IMR-90 (cell line): ENCODE results near the gene NAA15. TPM values are rescaled to one million over a fixed set of nuclear protein-coding genes. Genes with fewer than 3 reads are reported as not detected.

ENCODE experiments used
- ATAC-seq: fragments of 200-7000 bp; cut with Tn5 transposase; 2 replicates; pipeline ENCODE4 v1.9.1; 2020; ENCODE audit warnings: low read depth, mild to moderate bottlenecking, moderate library complexity
- BruUV-seq: library from RNA; stranded (reverse); fragments of 400-500 nt; replicated peaks from 2 replicates; lab custom pipeline; 2021; lab: Mats Ljungman, UMichigan
- CTCF ChIA-PET: fragments of 300-600 bp; formaldehyde crosslinking; extraction: SDS; loops from one replicate; lab custom pipeline; 2021; ENCODE audit warnings: antibody characterized with exemption; lab: Yijun Ruan, JAX
- POLR2A ChIA-PET: fragments of 300-600 bp; sonication (Branson Sonifier 250); formaldehyde crosslinking; loops from one replicate; lab custom pipeline; 2022; ENCODE audit warnings: antibody characterized with exemption; ENCODE audit not compliant: unreplicated experiment; lab: Charles Lee
- DNase-seq: peaks from one replicate; pipeline ENCODE4 v3.0.0; 2013
- H2AFZ ChIP-seq: replicated peaks from 2 replicates; pipeline ENCODE3; 2013; ENCODE audit warnings: low read length, mild to moderate bottlenecking; ENCODE audit not compliant: poor library complexity
- H2AK5ac ChIP-seq: 2 replicates; pipeline ENCODE4 v1.6.1; 2013; ENCODE audit warnings: low read depth, low read length, inconsistent platforms
- H2AK9ac ChIP-seq: replicated peaks from 2 replicates; pipeline ENCODE3; 2013; ENCODE audit warnings: mild to moderate bottlenecking, low read depth, low read length, moderate library complexity; ENCODE audit not compliant: poor library complexity
- H2BK120ac ChIP-seq: 2 replicates; pipeline ENCODE4 v1.6.1; 2013; ENCODE audit warnings: low read depth, low read length, inconsistent platforms
- H2BK15ac ChIP-seq: 3 replicates; pipeline ENCODE4 v1.6.1; 2013; ENCODE audit warnings: low read depth, low read length, inconsistent platforms
- H2BK20ac ChIP-seq: 2 replicates; pipeline ENCODE4 v1.6.1; 2013; ENCODE audit warnings: low read depth, mild to moderate bottlenecking, inconsistent platforms, low read length, moderate library complexity
- H2BK5ac ChIP-seq: 2 replicates; pipeline ENCODE4 v1.6.1; 2013; ENCODE audit warnings: mild to moderate bottlenecking, low read depth, low read length, inconsistent platforms; ENCODE audit not compliant: poor library complexity, severe bottlenecking
- H3K14ac ChIP-seq: replicated peaks from 2 replicates; pipeline ENCODE4 v1.6.1; 2013; ENCODE audit warnings: low read depth, low read length, inconsistent platforms
- H3K18ac ChIP-seq: 2 replicates; pipeline ENCODE4 v1.6.1; 2013; ENCODE audit warnings: low read depth, low read length, control low read depth
- H3K23ac ChIP-seq: 2 replicates; pipeline ENCODE4 v1.6.1; 2013; ENCODE audit warnings: low read depth, low read length, inconsistent platforms
- H3K27ac ChIP-seq: 2 replicates; pipeline ENCODE4 v1.5.1; 2013; ENCODE audit warnings: mild to moderate bottlenecking, control low read depth, low read length; ENCODE audit not compliant: insufficient read depth
- H3K27me3 ChIP-seq: 2 replicates; pipeline ENCODE4 v1.6.1; 2013; ENCODE audit warnings: low read length; ENCODE audit not compliant: control insufficient read depth, insufficient read depth
- H3K36me3 ChIP-seq: 2 replicates; pipeline ENCODE4 v1.6.1; 2013; ENCODE audit warnings: low read length, mixed read lengths; ENCODE audit not compliant: control insufficient read depth, insufficient read depth
- H3K4ac ChIP-seq: 2 replicates; pipeline ENCODE4 v1.6.1; 2013; ENCODE audit warnings: low read depth, low read length, inconsistent platforms
- H3K4me1 ChIP-seq: 2 replicates; pipeline ENCODE4 v1.6.1; 2013; ENCODE audit warnings: low read length, mixed read lengths; ENCODE audit not compliant: control insufficient read depth, insufficient read depth
- H3K4me2 ChIP-seq: 2 replicates; pipeline ENCODE4 v1.6.1; 2013; ENCODE audit warnings: low read depth, mild to moderate bottlenecking, control low read depth, low read length, moderate library complexity
- H3K4me3 ChIP-seq: 2 replicates; pipeline ENCODE4 v1.5.1; 2013; ENCODE audit warnings: low read depth, mild to moderate bottlenecking, control low read depth, low read length, moderate library complexity; ENCODE audit not compliant: insufficient read depth
- H3K56ac ChIP-seq: 2 replicates; pipeline ENCODE4 v1.6.1; 2013; ENCODE audit warnings: low read length, inconsistent platforms; ENCODE audit not compliant: insufficient read depth; ENCODE audit errors: extremely low read depth
- H3K79me1 ChIP-seq, 2 experiments: 2 replicates each; pipeline ENCODE4 v1.6.1; 2013; ENCODE audit warnings: low read length in 2 of 2, inconsistent platforms in 1 of 2, low read depth in 1 of 2
- H3K9ac ChIP-seq: 2 replicates; pipeline ENCODE4 v1.6.1; 2013; ENCODE audit warnings: low read depth, low read length, control low read depth
- H3K9me1 ChIP-seq: 2 replicates; pipeline ENCODE4 v1.6.1; 2013; ENCODE audit warnings: low read length, inconsistent platforms; ENCODE audit not compliant: insufficient read depth
- H3K9me3 ChIP-seq: 2 replicates; pipeline ENCODE4 v1.6.1; 2013; ENCODE audit warnings: low read length; ENCODE audit not compliant: control insufficient read depth, insufficient read depth
- H4K20me1 ChIP-seq: 2 replicates; pipeline ENCODE4 v1.6.1; 2013; ENCODE audit warnings: low read length, inconsistent platforms; ENCODE audit not compliant: insufficient read depth
- H4K5ac ChIP-seq: 2 replicates; pipeline ENCODE4 v1.6.1; 2013; ENCODE audit warnings: mild to moderate bottlenecking, low read depth, low read length, control low read depth
- H4K8ac ChIP-seq, 2 experiments: 2 replicates each; pipeline ENCODE4 v1.6.1; 2013; ENCODE audit warnings: low read depth in 2 of 2, low read length in 2 of 2, control low read depth in 1 of 2, inconsistent platforms in 1 of 2
- H4K91ac ChIP-seq: 2 replicates; pipeline ENCODE4 v1.6.1; 2013; ENCODE audit warnings: low read depth, low read length, inconsistent platforms; ENCODE audit not compliant: insufficient read depth
- BHLHE40 ChIP-seq: fragments of 150-350 bp; IDR thresholded peaks from 2 replicates; pipeline ENCODE4 v1.6.1; 2016; ENCODE audit warnings: mild to moderate bottlenecking, low read depth, low read length
- CEBPB ChIP-seq: IDR thresholded peaks from 2 replicates; pipeline ENCODE4 v1.6.1; 2012; ENCODE audit warnings: low read depth, low read length, improper control_type of control experiment
- CHD1 ChIP-seq: IDR thresholded peaks from 2 replicates; pipeline ENCODE4 v1.6.1; 2012; ENCODE audit warnings: low read depth, low read length, improper control_type of control experiment
- CTCF ChIP-seq: conservative IDR thresholded peaks from 2 replicates; pipeline ENCODE4 v1.5.1; 2012; ENCODE audit warnings: mild to moderate bottlenecking, low read depth, low read length, improper control_type of control experiment
- ELK1 ChIP-seq: fragments of 150-350 bp; IDR thresholded peaks from 2 replicates; pipeline ENCODE4 v1.6.1; 2016; ENCODE audit warnings: low read depth, mild to moderate bottlenecking, low read length, moderate library complexity, borderline replicate concordance
- FOS ChIP-seq: fragments of 150-350 bp; IDR thresholded peaks from 2 replicates; pipeline ENCODE4 v1.6.1; 2016; ENCODE audit warnings: low read depth, low read length
- MAFK ChIP-seq: IDR thresholded peaks from 2 replicates; pipeline ENCODE4 v1.6.1; 2012; ENCODE audit warnings: low read depth, low read length, improper control_type of control experiment
- MAZ ChIP-seq: IDR thresholded peaks from 2 replicates; pipeline ENCODE4 v1.6.1; 2012; ENCODE audit warnings: low read depth, mild to moderate bottlenecking, low read length, improper control_type of control experiment, moderate library complexity, borderline replicate concordance
- MXI1 ChIP-seq: IDR thresholded peaks from 2 replicates; pipeline ENCODE4 v1.6.1; 2012; ENCODE audit warnings: low read depth, mild to moderate bottlenecking, low read length, moderate library complexity, borderline replicate concordance
- NFE2L2 ChIP-seq: fragments of 150-350 bp; IDR thresholded peaks from 2 replicates; pipeline ENCODE4 v1.6.1; 2016; ENCODE audit warnings: low read depth, mild to moderate bottlenecking, low read length
- POLR2A ChIP-seq: IDR thresholded peaks from 2 replicates; pipeline ENCODE4 v1.6.1; 2012; ENCODE audit warnings: mild to moderate bottlenecking, low read depth, low read length
- RAD21 ChIP-seq: IDR thresholded peaks from 2 replicates; pipeline ENCODE4 v1.6.1; 2012; ENCODE audit warnings: low read length, improper control_type of control experiment
- RCOR1 ChIP-seq: IDR thresholded peaks from 2 replicates; pipeline ENCODE4 v1.6.1; 2012; ENCODE audit warnings: mild to moderate bottlenecking, low read length, improper control_type of control experiment; ENCODE audit not compliant: insufficient replicate concordance
- RFX5 ChIP-seq: IDR thresholded peaks from 2 replicates; pipeline ENCODE4 v1.8.0; 2012; ENCODE audit warnings: low read depth, mild to moderate bottlenecking, low read length, moderate library complexity
- SMC3 ChIP-seq: fragments of 150-350 bp; IDR thresholded peaks from 2 replicates; pipeline ENCODE4 v1.6.1; 2016; ENCODE audit warnings: low read depth, mild to moderate bottlenecking, antibody characterized with exemption, low read length, moderate library complexity
- USF2 ChIP-seq: fragments of 150-350 bp; IDR thresholded peaks from 2 replicates; pipeline ENCODE4 v1.6.1; 2017; ENCODE audit warnings: mild to moderate bottlenecking, antibody characterized with exemption, low read length, low read depth
- dilution Hi-C: fragments of 300-500 bp; cut with HindIII; formaldehyde crosslinking; loops from one replicate; pipeline ENCODE4 v1.14.3; 2018; ENCODE audit warnings: low sequenced_read_pairs; ENCODE audit not compliant: unreplicated experiment
- in situ Hi-C: fragments of 300-500 bp; cut with MboI; formaldehyde crosslinking; loops from 3 replicates; pipeline ENCODE4 v1.14.3; 2019; ENCODE audit warnings: low sequenced_read_pairs, inconsistent platforms, mixed read lengths
- intact Hi-C: fragments of 100-400 bp; cut with micrococcal nuclease; formaldehyde crosslinking; loops from 2 replicates; pipeline ENCODE4 v1.10.0; 2022
- polyA plus RNA-seq, 3 experiments: library from polyadenylated mRNA; depleted of rRNA; stranded (reverse); fragments of >200 nt; gene quantifications; 2 replicates each; pipeline ENCODE4 v1.2.3, GENCODE V29; 2012; ENCODE audit warnings: low replicate concordance in 1 of 3
- total RNA-seq: library from RNA; depleted of rRNA; stranded (reverse); fragments of >200 nt; gene quantifications from 2 replicates; pipeline ENCODE4 v1.2.3, GENCODE V29; 2012

NAA15 gene
- total and polyA plus RNA-seq, 2 of the 4 experiments (the other 2 are of a cell fraction), result 11.0 to 43.4 TPM

DNA sequence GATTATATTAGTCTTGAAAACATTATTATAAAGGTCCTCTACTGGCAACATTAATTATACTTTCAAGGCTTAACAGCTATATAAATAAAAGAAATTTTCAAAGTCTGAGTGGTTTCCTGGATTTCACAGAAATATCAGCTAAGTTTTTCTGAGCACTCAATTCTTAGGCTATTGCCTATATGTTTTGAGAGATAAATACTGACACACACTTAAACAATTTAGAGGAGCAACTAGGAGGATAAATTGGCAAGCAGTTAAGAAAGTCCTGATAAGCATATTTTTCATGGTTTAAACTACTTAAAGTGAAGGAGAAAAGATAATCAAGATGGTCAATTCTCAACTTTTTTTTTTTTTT lies 18.6 kb upstream of the NAA15 start:
- Histone ChIP-seq H3K23ac (no peak overlapping the region), H3K9me3 (no peaks in the 10 kb centered on the region), H3K36me3 (no peaks in the 10 kb centered on the region), H3K9me1 (peaks cover 3% of the 10 kb centered on the region), H3K27me3 (no peaks in the 10 kb centered on the region), H3K9ac (no peak overlapping the region), H3K18ac (no peak overlapping the region), H3K4me1 (peaks cover 3% of the 10 kb centered on the region), H3K27ac (peak overlapping the region; percentile 24; the same call in 1 of the 2 replicates), H2AK9ac (no peak overlapping the region), H3K4me3 (no peak overlapping the region), H3K56ac (no peak overlapping the region), H4K91ac (no peak overlapping the region), H2BK20ac (no peak overlapping the region), H2BK15ac (no peak overlapping the region), H2AFZ (no peak overlapping the region), H3K4me2 (peak overlapping the region; percentile 54; the same call in 1 of the 2 replicates), H3K4ac (no peak overlapping the region), H2BK120ac (no peak overlapping the region), H3K79me1 (peaks cover 6 to 15% of the 10 kb centered on the region in 2 experiments), H3K14ac (no peak overlapping the region), H2AK5ac (no peak overlapping the region), H2BK5ac (peak overlapping the region; percentile 56), H4K20me1 (no peaks in the 10 kb centered on the region), H4K8ac (no peak overlapping the region), H4K5ac (no peak overlapping the region)
- dilution Hi-C loops, result no loop called here
- ChIA-PET CTCF (interaction anchor here (1.0 kb wide), 1 partner anchor 13 kb away, joined by 4 read pairs; no protein-coding TSS in a partner anchor), POLR2A (no interaction called here)
- ATAC-seq (peak; percentile 1; the same call in 1 of the 2 replicates), DNase-seq (peak; percentile 68)
- TF ChIP-seq CTCF, result no peak
- no peak for TF ChIP-seq ELK1
- no peak for TF ChIP-seq RCOR1
- TF ChIP-seq FOS, result no peak
- TF ChIP-seq CEBPB, result no peak
- no peak for TF ChIP-seq RAD21
- TF ChIP-seq POLR2A, result no peak
- no peak for TF ChIP-seq SMC3
- TF ChIP-seq MAFK, result no peak
- no peak for TF ChIP-seq USF2
- TF ChIP-seq BHLHE40, result no peak
- TF ChIP-seq MAZ, result no peak
- no peak for TF ChIP-seq CHD1
- no peak for TF ChIP-seq NFE2L2
- no peak for TF ChIP-seq MXI1
- TF ChIP-seq RFX5, result no peak
- no TSS peak for BruUV-seq
- intact Hi-C loops, result loop anchor here (5.0 kb wide), 3 partner anchors 55 to 185 kb away; partner anchors contain the start of gene ELF2
- in situ Hi-C loops, result no loop called here
